Inflammatory macrophage treated with lipopolysaccharide for 1 hour (primary cell): ENCODE results near the gene FN3K.

Experiments
- DNase-seq, 2 donors: peaks; one replicate each; pipeline ENCODE4 v3.0.0-alpha.2; 2020 to 2022

FN3K gene

GRCh38 chr17:82703935-82704865 lies 31.2 kb upstream of the FN3K start:
- DNase-seq, result no peak

- DNase-seq, result no peak
Measured at GRCh38 chr17:82704886-82705285, 30.5 kb upstream of the FN3K start.

GRCh38 chr17:82705756-82706155 lies 29.7 kb upstream of the FN3K start:
- DNase-seq, result no peak

- no peak for DNase-seq
Measured at GRCh38 chr17:82709024-82709675, 26.3 kb upstream of the FN3K start.

- no peak for DNase-seq
Measured at GRCh38 chr17:82709676-82710498, 25.5 kb upstream of the FN3K start.

- DNase-seq, result no peak
Measured at GRCh38 chr17:82710499-82711232, 24.7 kb upstream of the FN3K start.

- no peak for DNase-seq
Measured at GRCh38 chr17:82713071-82713723, 22.2 kb upstream of the FN3K start.

- DNase-seq, result peak; percentile 89 to 93
Measured at GRCh38 chr17:82716203-82717010, 19.0 kb upstream of the FN3K start, which contains the start of gene FN3KRP. Gene FN3KRP (plus strand): TSS chr17:82716706. CDS start chr17:82716756, 50 bp downstream.

- no peak for DNase-seq
Measured at GRCh38 chr17:82718986-82719685, 16.3 kb upstream of the FN3K start.

- no peak for DNase-seq
Measured at GRCh38 chr17:82720204-82720603, 15.2 kb upstream of the FN3K start.

- no peak for DNase-seq
Measured at GRCh38 chr17:82722341-82723013, 12.9 kb upstream of the FN3K start.

GRCh38 chr17:82723169-82723807 lies 12.1 kb upstream of the FN3K start:
- no peak for DNase-seq

GRCh38 chr17:82726427-82726826 lies 9.0 kb upstream of the FN3K start:
- no peak for DNase-seq

- no peak for DNase-seq
Measured at GRCh38 chr17:82729479-82730260, 5.7 kb upstream of the FN3K start.

- DNase-seq, result no peak
Measured at GRCh38 chr17:82732118-82732743, 3.2 kb upstream of the FN3K start.

- DNase-seq, result no peak
Measured at GRCh38 chr17:82736511-82737185, 1.2 kb downstream of the FN3K start.
